HEK293 (cell line): Measurements from ENCODE around the gene DNASE2.

Experiments
- CTCF ChIA-PET: fragments of 350-600 bp; formaldehyde crosslinking; extraction: SDS; loops from one replicate; lab custom pipeline; 2021; ENCODE audit warnings: antibody characterized with exemption; lab: Yijun Ruan, JAX
- POLR2A ChIA-PET: fragments of 300-600 bp; formaldehyde crosslinking; extraction: SDS; loops from one replicate; lab custom pipeline; 2020; ENCODE audit warnings: antibody characterized with exemption, inconsistent platforms; lab: Yijun Ruan, JAX
- H3K27ac ChIP-seq: fragments of 200-500 bp; sonication (Bioruptor generic); 2 replicates; pipeline ENCODE4 v1.5.1; 2014; ENCODE audit warnings: low read depth, low read length, control low read depth, inconsistent platforms; ENCODE audit errors: extremely low read depth
- H3K36me3 ChIP-seq, 2 experiments: fragments of 200-500 bp in 1 of 2; sonication (Bioruptor generic) in 1 of 2; 1 replicate in 1 of 2; 2 replicates in 1 of 2; pipeline ENCODE4 v1.5.1; 2014 to 2017; ENCODE audit warnings: inconsistent platforms in 2 of 2, low read length in 2 of 2; ENCODE audit not compliant: control insufficient read depth in 2 of 2, insufficient read depth in 1 of 2
- H3K4me1 ChIP-seq: fragments of 200-500 bp; sonication (Bioruptor generic); 2 replicates; pipeline ENCODE4 v1.5.1; 2014; ENCODE audit warnings: mild to moderate bottlenecking, low read length, inconsistent platforms; ENCODE audit not compliant: control insufficient read depth, insufficient read depth
- H3K4me3 ChIP-seq: 2 replicates; pipeline ENCODE4 v1.5.1; 2011; ENCODE audit warnings: low read depth, mild to moderate bottlenecking, control low read depth, low read length, moderate library complexity
- H3K9me3 ChIP-seq: fragments of 200-500 bp; sonication (Bioruptor generic); 2 replicates; pipeline ENCODE4 v1.5.1; 2014; ENCODE audit warnings: low read depth, low read length, inconsistent platforms; ENCODE audit not compliant: control insufficient read depth, insufficient read depth
- BCL11A ChIP-seq: fragments of 450-650 bp; formaldehyde crosslinking; IDR thresholded peaks from 2 replicates; pipeline ENCODE4 v1.5.1; 2016; ENCODE audit warnings: low read depth, missing biosample characterization, missing genetic modification characterization
- KLF1 ChIP-seq: fragments of 450-650 bp; formaldehyde crosslinking; IDR thresholded peaks from 2 replicates; pipeline ENCODE4 v1.5.1; 2016; ENCODE audit warnings: missing biosample characterization, missing genetic modification characterization
- KLF16 ChIP-seq: fragments of 450-650 bp; formaldehyde crosslinking; IDR thresholded peaks from 2 replicates; pipeline ENCODE4 v1.5.1; 2017; ENCODE audit warnings: missing biosample characterization, missing genetic modification characterization
- KLF7 ChIP-seq: fragments of 450-650 bp; formaldehyde crosslinking; IDR thresholded peaks from 2 replicates; pipeline ENCODE4 v1.5.1; 2016; ENCODE audit warnings: missing biosample characterization, missing genetic modification characterization, borderline replicate concordance
- OSR2 ChIP-seq: fragments of 450-650 bp; formaldehyde crosslinking; IDR thresholded peaks from 2 replicates; pipeline ENCODE4 v1.5.1; 2016; ENCODE audit warnings: missing biosample characterization, missing genetic modification characterization
- SCRT1 ChIP-seq: fragments of 450-650 bp; formaldehyde crosslinking; IDR thresholded peaks from 2 replicates; pipeline ENCODE4 v1.5.1; 2016; ENCODE audit warnings: missing biosample characterization, missing genetic modification characterization, borderline replicate concordance
- SP3 ChIP-seq: fragments of 450-650 bp; formaldehyde crosslinking; IDR thresholded peaks from 2 replicates; pipeline ENCODE4 v1.5.1; 2016; ENCODE audit warnings: missing biosample characterization, missing genetic modification characterization
- SP7 ChIP-seq: fragments of 450-650 bp; formaldehyde crosslinking; IDR thresholded peaks from 2 replicates; pipeline ENCODE4 v1.5.1; 2016; ENCODE audit warnings: missing biosample characterization, missing genetic modification characterization
- WT1 ChIP-seq: fragments of 450-650 bp; formaldehyde crosslinking; IDR thresholded peaks from 2 replicates; pipeline ENCODE4 v1.5.1; 2016; ENCODE audit warnings: missing biosample characterization, missing genetic modification characterization
- ZBTB7A ChIP-seq: fragments of 450-650 bp; formaldehyde crosslinking; IDR thresholded peaks from 2 replicates; pipeline ENCODE4 v1.5.1; 2016; ENCODE audit warnings: low read depth, missing biosample characterization, missing genetic modification characterization
- ZFHX2 ChIP-seq: fragments of 450-650 bp; formaldehyde crosslinking; conservative IDR thresholded peaks from 2 replicates; pipeline ENCODE4 v1.5.1; 2016; ENCODE audit warnings: missing biosample characterization, missing genetic modification characterization
- ZNF266 ChIP-seq: fragments of 450-650 bp; formaldehyde crosslinking; IDR thresholded peaks from 2 replicates; pipeline ENCODE4 v1.5.1; 2016; ENCODE audit warnings: missing biosample characterization, missing genetic modification characterization, low read depth
- ZNF341 ChIP-seq: fragments of 450-650 bp; formaldehyde crosslinking; IDR thresholded peaks from 2 replicates; pipeline ENCODE4; 2016; ENCODE audit warnings: low read depth, missing biosample characterization, missing genetic modification characterization
- ZNF354C ChIP-seq: fragments of 450-650 bp; formaldehyde crosslinking; IDR thresholded peaks from 2 replicates; pipeline ENCODE4 v1.5.1; 2016; ENCODE audit warnings: missing biosample characterization, missing genetic modification characterization, low read depth, borderline replicate concordance
- ZNF394 ChIP-seq: fragments of 450-650 bp; formaldehyde crosslinking; IDR thresholded peaks from 2 replicates; pipeline ENCODE4 v1.5.1; 2016; ENCODE audit warnings: missing biosample characterization, missing genetic modification characterization, mild to moderate bottlenecking, moderate library complexity, borderline replicate concordance
- ZNF404 ChIP-seq: fragments of 450-650 bp; formaldehyde crosslinking; IDR thresholded peaks from 2 replicates; pipeline ENCODE4 v1.5.1; 2017; ENCODE audit warnings: missing biosample characterization, missing genetic modification characterization
- ZNF548 ChIP-seq: fragments of 450-650 bp; formaldehyde crosslinking; IDR thresholded peaks from 2 replicates; pipeline ENCODE4 v1.5.1; 2016; ENCODE audit warnings: missing biosample characterization, missing genetic modification characterization
- ZNF555 ChIP-seq: fragments of 450-650 bp; formaldehyde crosslinking; conservative IDR thresholded peaks from 2 replicates; pipeline ENCODE4 v1.5.1; 2017; ENCODE audit warnings: missing biosample characterization, mild to moderate bottlenecking, missing genetic modification characterization, inconsistent platforms
- ZNF561 ChIP-seq: fragments of 450-650 bp; IDR thresholded peaks from 2 replicates; pipeline ENCODE4 v1.5.1; 2018; ENCODE audit warnings: missing biosample characterization, missing genetic modification characterization, borderline replicate concordance
- ZNF596 ChIP-seq: fragments of 450-650 bp; IDR thresholded peaks from 2 replicates; pipeline ENCODE4 v1.5.0; 2018; ENCODE audit warnings: missing biosample characterization, mild to moderate bottlenecking, missing genetic modification characterization, moderate library complexity
- ZNF610 ChIP-seq: fragments of 450-650 bp; formaldehyde crosslinking; IDR thresholded peaks from 2 replicates; pipeline ENCODE4 v1.5.1; 2016; ENCODE audit warnings: missing biosample characterization, missing genetic modification characterization, borderline replicate concordance
- TF ChIP-seq, protein P1 (sequence below): fragments of 450-650 bp; formaldehyde crosslinking; IDR thresholded peaks from 2 replicates; pipeline ENCODE4 v1.5.1; 2017; ENCODE audit warnings: missing biosample characterization, missing genetic modification characterization
- TF ChIP-seq, protein P2 (sequence below): fragments of 450-650 bp; formaldehyde crosslinking; IDR thresholded peaks from 2 replicates; pipeline ENCODE4 v1.5.1; 2016; ENCODE audit warnings: missing biosample characterization, missing genetic modification characterization
- TF ChIP-seq, protein P3 (sequence below): fragments of 450-650 bp; formaldehyde crosslinking; conservative IDR thresholded peaks from 2 replicates; pipeline ENCODE4 v1.5.1; 2016; ENCODE audit warnings: low read depth, missing biosample characterization, missing genetic modification characterization
- TF ChIP-seq, protein P4 (sequence below): fragments of 450-650 bp; formaldehyde crosslinking; IDR thresholded peaks from 2 replicates; pipeline ENCODE4 v1.5.1; 2016; ENCODE audit warnings: missing biosample characterization, missing genetic modification characterization, borderline replicate concordance
- TF ChIP-seq, protein P5 (sequence below): fragments of 450-650 bp; formaldehyde crosslinking; optimal IDR thresholded peaks from 2 replicates; pipeline ENCODE3; 2016; ENCODE audit warnings: missing biosample characterization, mild to moderate bottlenecking, missing genetic modification characterization

Gene DNASE2

DNA sequence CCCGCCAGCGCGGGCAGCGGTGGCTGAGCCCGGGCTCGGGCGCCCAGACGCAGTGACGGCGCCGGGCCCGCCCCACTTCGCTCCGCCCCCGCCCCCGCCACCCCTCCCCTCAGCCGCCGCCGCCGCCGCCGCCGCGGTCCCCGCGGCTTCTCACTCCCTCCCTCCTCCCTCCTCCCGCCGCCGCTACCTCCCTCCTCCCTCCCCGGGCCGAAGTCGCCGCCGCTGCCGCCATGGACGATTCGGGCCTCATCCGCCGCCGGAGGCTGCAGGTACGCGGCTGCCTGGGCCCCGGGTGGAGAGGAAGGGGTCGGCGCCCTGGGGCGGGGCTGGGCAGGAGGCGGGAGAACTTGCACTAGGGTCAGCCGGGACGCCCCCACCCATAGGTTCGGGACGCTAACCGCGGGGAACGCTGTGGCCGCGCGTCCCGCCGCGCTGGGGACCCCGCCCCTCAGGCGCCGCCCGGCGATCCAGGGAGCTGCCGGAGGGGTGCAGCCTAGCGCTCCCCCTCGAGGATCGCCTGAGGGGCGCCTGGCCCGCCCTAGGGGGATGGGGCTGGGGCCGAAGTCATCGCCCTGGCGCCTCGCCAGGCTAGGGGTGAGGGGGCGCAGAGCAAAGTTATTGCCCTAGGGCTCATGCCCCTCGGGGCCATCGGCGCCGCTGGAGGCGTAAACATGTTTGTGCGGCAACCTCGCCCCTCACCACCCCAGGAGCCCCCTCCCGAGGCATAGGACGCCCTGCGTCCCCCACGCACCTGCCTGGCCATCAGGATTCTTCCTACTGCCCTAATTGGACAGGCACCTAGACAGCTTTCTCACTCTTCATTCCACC lies 47.3 kb downstream of the DNASE2 start:
- Histone ChIP-seq H3K4me3 (peak overlapping the region; percentile 58), H3K4me1 (0 out of 2 replicates have a peak, but pooled peaks cover 2% of the 10 kb centered on the region), H3K27ac (no peak overlapping the region; the same call in 1 of the 2 replicates), H3K9me3 (no peaks in the 10 kb centered on the region), H3K36me3 (no peaks in the 10 kb centered on the region)
- ChIA-PET POLR2A (interaction anchor here (1.4 to 1.5 kb wide), 2 partner anchors 28 to 47 kb away, joined by 3 to 6 read pairs; partner anchors contain the start of genes DNASE2 and RNASEH2A), CTCF (interaction anchor here (0.6 to 1.9 kb wide), 7 partner anchors 8 to 94 kb away, joined by 3 to 15 read pairs (median 3); no protein-coding TSS in a partner anchor)
- TF ChIP-seq ZNF394 (tag by site-specific recombination) (0 out of 2 replicates have a peak, but pooled peaks have one; percentile 10), ZNF404 (no peak), SCRT1 (no peak), ZNF548 (tag by site-specific recombination) (no peak), SP3 (tag by site-specific recombination) (peak; percentile 64), ZNF561 (tag by site-specific recombination) (peak; percentile 87; the same call in 1 of the 2 replicates), ZNF555 (no peak), KLF7 (tag by site-specific recombination) (no peak), KLF1 (peak; percentile 81), ZFHX2 (tag by site-specific recombination) (peak; percentile 95), ZBTB7A (tag by site-specific recombination) (no peak; the same call in 1 of the 2 replicates), OSR2 (tag by site-specific recombination) (0 out of 2 replicates have a peak, but pooled peaks have one; percentile 6), WT1 (tag by site-specific recombination) (no peak), BCL11A (no peak), ZNF266 (tag by site-specific recombination) (no peak), ZNF354C (tag by site-specific recombination) (no peak), ZNF341 (tag by site-specific recombination) (peak; percentile 60; the same call in 1 of the 2 replicates), KLF16 (tag by site-specific recombination) (0 out of 2 replicates have a peak, but pooled peaks have one; percentile 17), ZNF596 (tag by site-specific recombination) (0 out of 2 replicates have a peak, but pooled peaks have one; percentile 6), SP7 (tag by site-specific recombination) (0 out of 2 replicates have a peak, but pooled peaks have one; percentile 33), ZNF610 (0 out of 2 replicates have a peak, but pooled peaks have one; percentile 19)
- TF ChIP-seq, protein P1, sequence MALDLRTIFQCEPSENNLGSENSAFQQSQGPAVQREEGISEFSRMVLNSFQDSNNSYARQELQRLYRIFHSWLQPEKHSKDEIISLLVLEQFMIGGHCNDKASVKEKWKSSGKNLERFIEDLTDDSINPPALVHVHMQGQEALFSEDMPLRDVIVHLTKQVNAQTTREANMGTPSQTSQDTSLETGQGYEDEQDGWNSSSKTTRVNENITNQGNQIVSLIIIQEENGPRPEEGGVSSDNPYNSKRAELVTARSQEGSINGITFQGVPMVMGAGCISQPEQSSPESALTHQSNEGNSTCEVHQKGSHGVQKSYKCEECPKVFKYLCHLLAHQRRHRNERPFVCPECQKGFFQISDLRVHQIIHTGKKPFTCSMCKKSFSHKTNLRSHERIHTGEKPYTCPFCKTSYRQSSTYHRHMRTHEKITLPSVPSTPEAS, result no peak
- TF ChIP-seq, protein P2, sequence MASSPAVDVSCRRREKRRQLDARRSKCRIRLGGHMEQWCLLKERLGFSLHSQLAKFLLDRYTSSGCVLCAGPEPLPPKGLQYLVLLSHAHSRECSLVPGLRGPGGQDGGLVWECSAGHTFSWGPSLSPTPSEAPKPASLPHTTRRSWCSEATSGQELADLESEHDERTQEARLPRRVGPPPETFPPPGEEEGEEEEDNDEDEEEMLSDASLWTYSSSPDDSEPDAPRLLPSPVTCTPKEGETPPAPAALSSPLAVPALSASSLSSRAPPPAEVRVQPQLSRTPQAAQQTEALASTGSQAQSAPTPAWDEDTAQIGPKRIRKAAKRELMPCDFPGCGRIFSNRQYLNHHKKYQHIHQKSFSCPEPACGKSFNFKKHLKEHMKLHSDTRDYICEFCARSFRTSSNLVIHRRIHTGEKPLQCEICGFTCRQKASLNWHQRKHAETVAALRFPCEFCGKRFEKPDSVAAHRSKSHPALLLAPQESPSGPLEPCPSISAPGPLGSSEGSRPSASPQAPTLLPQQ (tag by site-specific recombination), result peak; percentile 43
- TF ChIP-seq, protein P3, sequence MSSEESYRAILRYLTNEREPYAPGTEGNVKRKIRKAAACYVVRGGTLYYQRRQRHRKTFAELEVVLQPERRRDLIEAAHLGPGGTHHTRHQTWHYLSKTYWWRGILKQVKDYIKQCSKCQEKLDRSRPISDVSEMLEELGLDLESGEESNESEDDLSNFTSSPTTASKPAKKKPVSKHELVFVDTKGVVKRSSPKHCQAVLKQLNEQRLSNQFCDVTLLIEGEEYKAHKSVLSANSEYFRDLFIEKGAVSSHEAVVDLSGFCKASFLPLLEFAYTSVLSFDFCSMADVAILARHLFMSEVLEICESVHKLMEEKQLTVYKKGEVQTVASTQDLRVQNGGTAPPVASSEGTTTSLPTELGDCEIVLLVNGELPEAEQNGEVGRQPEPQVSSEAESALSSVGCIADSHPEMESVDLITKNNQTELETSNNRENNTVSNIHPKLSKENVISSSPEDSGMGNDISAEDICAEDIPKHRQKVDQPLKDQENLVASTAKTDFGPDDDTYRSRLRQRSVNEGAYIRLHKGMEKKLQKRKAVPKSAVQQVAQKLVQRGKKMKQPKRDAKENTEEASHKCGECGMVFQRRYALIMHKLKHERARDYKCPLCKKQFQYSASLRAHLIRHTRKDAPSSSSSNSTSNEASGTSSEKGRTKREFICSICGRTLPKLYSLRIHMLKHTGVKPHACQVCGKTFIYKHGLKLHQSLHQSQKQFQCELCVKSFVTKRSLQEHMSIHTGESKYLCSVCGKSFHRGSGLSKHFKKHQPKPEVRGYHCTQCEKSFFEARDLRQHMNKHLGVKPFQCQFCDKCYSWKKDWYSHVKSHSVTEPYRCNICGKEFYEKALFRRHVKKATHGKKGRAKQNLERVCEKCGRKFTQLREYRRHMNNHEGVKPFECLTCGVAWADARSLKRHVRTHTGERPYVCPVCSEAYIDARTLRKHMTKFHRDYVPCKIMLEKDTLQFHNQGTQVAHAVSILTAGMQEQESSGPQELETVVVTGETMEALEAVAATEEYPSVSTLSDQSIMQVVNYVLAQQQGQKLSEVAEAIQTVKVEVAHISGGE (tag by site-specific recombination), result peak; percentile 35; the same call in 1 of the 2 replicates
- TF ChIP-seq, protein P4, sequence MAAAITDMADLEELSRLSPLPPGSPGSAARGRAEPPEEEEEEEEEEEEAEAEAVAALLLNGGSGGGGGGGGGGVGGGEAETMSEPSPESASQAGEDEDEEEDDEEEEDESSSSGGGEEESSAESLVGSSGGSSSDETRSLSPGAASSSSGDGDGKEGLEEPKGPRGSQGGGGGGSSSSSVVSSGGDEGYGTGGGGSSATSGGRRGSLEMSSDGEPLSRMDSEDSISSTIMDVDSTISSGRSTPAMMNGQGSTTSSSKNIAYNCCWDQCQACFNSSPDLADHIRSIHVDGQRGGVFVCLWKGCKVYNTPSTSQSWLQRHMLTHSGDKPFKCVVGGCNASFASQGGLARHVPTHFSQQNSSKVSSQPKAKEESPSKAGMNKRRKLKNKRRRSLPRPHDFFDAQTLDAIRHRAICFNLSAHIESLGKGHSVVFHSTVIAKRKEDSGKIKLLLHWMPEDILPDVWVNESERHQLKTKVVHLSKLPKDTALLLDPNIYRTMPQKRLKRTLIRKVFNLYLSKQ, result no peak
- TF ChIP-seq, protein P5, sequence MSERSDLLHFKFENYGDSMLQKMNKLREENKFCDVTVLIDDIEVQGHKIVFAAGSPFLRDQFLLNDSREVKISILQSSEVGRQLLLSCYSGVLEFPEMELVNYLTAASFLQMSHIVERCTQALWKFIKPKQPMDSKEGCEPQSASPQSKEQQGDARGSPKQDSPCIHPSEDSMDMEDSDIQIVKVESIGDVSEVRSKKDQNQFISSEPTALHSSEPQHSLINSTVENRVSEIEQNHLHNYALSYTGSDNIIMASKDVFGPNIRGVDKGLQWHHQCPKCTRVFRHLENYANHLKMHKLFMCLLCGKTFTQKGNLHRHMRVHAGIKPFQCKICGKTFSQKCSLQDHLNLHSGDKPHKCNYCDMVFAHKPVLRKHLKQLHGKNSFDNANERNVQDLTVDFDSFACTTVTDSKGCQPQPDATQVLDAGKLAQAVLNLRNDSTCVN (tag by site-specific recombination), result peak; percentile 82
